HG03460 (cell line): ENCODE data around the gene DIO1.
A peak's percentile ranks its signal among the peaks of the same experiment; 100 is the strongest.

ENCODE experiments used
- ATAC-seq: cut with Tn5 transposase; IDR thresholded peaks from one replicate; pipeline ENCODE4 v1.9.1; 2021; ENCODE audit not compliant: unreplicated experiment

Gene DIO1

GRCh38 chr1:53938136-53938830 lies 44.3 kb downstream of the DIO1 start:
- no peak for ATAC-seq

- no peak for ATAC-seq
These were observed 48.4 kb downstream of the DIO1 start for GRCh38 chr1:53942127-53942957.

GRCh38 chr1:53943090-53943489 lies 49.1 kb downstream of the DIO1 start:
- ATAC-seq, result no peak

- ATAC-seq, result no peak
These were observed 49.6 kb downstream of the DIO1 start for GRCh38 chr1:53943490-53944043.

DNA sequence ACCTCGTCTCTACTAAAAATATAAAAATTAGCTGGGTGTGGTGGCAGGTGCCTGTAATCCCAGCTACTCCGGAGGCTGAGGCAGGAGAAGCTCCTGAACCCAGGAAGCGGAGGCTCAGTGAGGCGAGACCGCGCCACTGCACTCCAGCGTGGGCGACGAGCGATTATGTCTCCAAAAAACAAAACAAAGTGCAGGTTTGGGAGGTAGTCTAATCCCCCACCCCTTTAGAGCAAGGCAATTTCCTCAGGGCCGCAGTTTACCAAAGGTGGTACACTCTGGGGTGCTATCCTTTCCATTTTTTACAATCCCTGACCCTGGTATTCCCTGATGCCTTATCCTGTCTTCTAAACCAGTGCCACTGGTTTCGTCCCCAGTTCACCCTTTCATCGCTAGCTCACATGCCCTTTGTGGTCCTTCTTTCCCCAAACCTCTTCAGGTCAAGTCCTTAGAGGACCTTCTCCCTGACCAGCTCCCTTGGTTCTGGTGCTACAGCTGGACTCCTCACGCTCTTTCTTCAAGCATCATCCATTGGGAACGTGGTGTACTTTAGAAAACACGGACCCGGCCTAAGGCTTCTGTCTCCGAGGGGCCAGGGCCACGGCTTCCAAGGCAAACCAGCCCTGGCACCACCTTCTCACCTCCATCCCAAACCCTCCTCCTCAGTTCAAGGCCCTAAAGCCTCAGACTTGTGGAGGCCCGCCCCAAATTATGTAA lies 50.6 kb downstream of the DIO1 start:
- ATAC-seq, result no peak

DNA sequence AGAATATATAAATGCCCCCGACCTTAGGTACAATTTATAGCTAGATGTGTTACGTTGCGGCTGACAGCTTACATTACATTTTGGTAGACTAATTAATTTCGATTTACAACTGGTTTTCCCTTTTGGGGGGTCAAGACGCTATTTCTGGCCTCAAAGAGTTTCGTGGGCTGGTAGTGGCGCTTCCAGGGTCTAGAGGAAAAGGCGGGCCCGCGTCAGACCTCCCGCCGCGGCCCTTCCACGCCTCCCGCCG lies 51.1 kb downstream of the DIO1 start:
- no peak for ATAC-seq

- ATAC-seq, result peak; percentile 67
These were observed 51.7 kb downstream of the DIO1 start, which contains the start of gene IFT25 for GRCh38 chr1:53945433-53946251. Gene IFT25, minus strand, starts transcription at chr1:53945699. Its CDS starts 5,617 bp downstream, at chr1:53940082.

DNA sequence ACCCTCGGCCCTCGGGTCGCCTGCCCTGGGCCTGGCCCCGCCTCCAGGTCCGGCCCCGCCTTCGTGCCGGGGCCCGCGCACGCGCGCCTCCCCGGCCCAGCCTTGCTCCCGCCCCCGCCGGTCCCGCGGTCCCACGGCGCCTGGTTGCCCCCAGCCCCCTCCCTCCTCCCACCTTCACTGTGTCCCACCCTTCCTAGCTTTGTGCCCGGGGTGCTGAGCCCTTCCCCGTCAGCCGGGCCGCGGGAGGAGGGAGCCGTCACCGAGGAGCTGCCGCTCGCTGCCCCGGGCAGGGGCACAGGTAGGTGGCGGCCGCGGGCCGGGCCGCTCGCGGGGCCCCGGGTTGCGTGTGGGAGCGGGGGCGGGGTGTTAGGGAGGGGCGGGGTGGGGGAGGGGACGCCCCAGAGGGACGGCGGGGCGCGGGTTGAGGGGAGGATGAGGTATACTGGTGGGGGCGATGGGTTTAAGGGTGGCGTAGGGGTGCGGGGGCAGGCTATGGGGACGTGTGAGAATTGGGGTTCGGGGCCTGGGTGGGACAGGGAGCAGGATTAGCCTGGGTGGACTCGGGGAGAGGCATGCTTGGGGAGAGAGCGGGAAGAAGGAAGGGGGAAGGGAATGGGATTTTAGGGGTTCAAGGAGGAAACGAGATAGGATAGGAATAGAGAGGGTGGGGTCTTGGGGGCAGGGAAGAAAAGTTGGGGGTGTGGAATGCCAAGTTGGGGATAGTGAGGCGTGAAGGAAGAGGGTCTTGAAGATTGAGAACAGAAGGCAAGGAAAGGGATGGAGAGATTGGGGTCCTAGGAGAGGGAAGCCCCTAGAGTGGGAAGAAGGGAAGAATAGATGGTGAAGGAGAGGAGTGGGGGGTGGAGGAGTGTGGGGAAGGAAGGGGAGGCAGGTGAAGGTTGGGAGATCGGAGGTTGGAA lies 52.5 kb downstream of the DIO1 start, which contains the start of gene LRRC42:
LRRC42 (plus strand) TSS at position 99 of the 920 bp plus-strand sequence. CDS start 5,650 bp downstream, outside the sequence.
- ATAC-seq, result peak; percentile 56

GRCh38 chr1:53947172-53947907 lies 53.4 kb downstream of the DIO1 start:
- no peak for ATAC-seq

DNA sequence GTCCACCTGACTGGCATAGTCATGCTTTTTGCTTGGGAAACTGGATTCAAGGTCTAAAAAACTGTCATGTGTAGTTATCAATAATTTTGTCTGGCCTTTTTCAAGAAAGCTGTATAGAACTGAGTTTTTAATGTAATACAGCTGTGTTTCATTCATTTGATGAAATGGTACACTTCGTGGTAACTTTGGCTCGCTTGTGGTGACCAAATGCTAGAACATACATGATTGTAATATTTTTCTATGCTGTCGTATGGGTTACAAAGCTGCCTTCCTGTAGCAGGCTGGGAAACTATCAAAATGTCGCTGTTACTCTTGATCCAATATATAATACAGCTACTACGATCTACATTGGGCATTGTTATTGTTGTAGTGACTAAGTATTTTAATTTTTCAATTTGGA lies 54.3 kb downstream of the DIO1 start:
- ATAC-seq, result no peak

DNA sequence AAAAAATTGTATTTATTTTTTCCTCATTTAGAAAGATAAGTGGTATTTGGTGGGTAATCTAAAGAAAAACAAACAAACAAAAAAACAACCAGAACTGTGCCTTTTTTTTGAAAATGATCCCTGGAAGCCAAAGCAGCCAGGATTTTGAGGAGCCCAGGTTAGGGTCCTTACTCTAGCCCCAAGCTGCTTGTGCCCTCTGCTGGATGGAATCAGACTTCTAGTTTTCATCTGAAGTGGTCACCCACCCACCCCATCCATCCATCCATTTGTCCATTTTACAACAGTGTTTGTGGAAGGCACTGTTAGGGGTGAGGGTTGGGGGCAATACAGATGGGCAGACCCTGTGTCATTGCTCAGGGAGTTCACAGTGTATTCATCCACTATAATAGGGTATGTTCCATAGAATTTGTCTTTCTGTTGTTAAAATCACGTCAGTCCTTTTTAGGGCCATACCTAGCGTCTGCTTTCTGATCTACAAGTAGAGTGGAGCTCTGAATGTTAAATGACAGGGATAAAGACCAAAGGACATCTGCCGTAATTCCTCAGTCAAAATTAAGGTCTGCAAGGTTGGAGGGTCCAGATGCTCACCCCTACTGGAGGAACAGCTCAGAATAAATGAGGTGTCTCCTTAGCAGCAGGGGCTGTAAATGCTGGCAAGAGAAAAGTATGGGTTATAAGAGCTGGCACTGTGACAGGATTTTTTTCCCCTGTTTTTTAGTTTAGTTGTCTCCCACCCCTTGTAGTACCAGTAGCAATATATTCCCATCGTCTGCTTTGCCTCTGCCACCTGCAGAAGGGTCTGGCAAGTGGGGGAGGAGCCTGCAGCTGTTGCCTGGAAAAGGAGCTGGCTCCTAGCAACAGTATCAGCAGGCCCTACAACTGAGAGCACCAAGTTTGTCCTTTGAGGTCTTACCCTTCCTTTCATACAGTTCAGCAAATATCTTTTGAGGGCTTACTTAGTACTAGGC lies 55.3 kb downstream of the DIO1 start:
- no peak for ATAC-seq

GRCh38 chr1:53951697-53952096 lies 57.7 kb downstream of the DIO1 start:
- ATAC-seq, result no peak

DNA sequence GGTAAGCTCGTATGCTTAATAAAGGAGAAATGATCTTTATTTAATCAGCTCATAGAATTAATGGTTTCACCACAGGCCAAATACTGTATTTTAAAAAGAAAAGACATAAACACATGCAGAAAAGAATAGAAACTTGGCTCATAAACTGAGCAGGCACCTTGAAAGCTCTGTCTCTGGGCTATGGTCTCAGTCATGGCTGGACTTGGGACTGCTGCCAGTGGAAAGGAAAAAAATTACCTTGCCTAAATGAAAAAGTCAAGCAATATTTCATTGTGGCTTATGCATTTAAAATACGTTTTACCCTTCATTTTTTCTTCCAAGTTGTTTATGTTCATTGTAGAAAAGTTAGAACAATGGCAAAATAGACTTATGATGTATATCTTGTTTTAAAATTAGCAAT lies 60.1 kb downstream of the DIO1 start:
- ATAC-seq, result no peak

- no peak for ATAC-seq
These were observed 62.6 kb downstream of the DIO1 start for GRCh38 chr1:53956308-53957168.

GRCh38 chr1:53957194-53957818 lies 63.3 kb downstream of the DIO1 start:
- ATAC-seq, result no peak

GRCh38 chr1:53959664-53960250 lies 65.8 kb downstream of the DIO1 start:
- ATAC-seq, result no peak
